GM23338 (cell line): ENCODE measurements around the gene ZCCHC14. TPM values are rescaled to one million over a fixed set of nuclear protein-coding genes. Genes with fewer than 3 reads are reported as not detected.

Experiments used
- ATAC-seq: fragments of 200-7000 bp; cut with Tn5 transposase; 3 replicates; pipeline ENCODE4 v1.9.1; 2020
- DNase-seq: peaks from one replicate; pipeline ENCODE4 v3.0.0-alpha.2; 2015; ENCODE audit warnings: low spot score
- H2AFZ ChIP-seq: fragments of 200-600 bp; sonication (generic); 2 replicates; pipeline ENCODE4 v1.8.0; 2016; ENCODE audit warnings: antibody characterized with exemption, mild to moderate bottlenecking, moderate library complexity
- H3F3A ChIP-seq: fragments of 200-600 bp; sonication (generic); replicated peaks from 2 replicates; pipeline ENCODE4 v1.8.0; 2017; ENCODE audit warnings: antibody characterized with exemption, mixed run types, low read depth
- H3K27ac ChIP-seq: fragments of 200-600 bp; sonication (generic); 2 replicates; pipeline ENCODE4 v1.6.1; 2016; ENCODE audit warnings: low read depth
- H3K27me3 ChIP-seq: fragments of 200-600 bp; sonication (generic); 2 replicates; pipeline ENCODE4 v1.8.0; 2016; ENCODE audit warnings: mild to moderate bottlenecking, mixed run types, moderate library complexity; ENCODE audit not compliant: insufficient read depth
- H3K36me3 ChIP-seq: fragments of 200-600 bp; sonication (generic); 2 replicates; pipeline ENCODE4 v1.8.0; 2016; ENCODE audit warnings: mild to moderate bottlenecking; ENCODE audit not compliant: insufficient read depth
- H3K4me1 ChIP-seq: fragments of 200-600 bp; sonication (generic); 2 replicates; pipeline ENCODE4 v1.8.0; 2016; ENCODE audit warnings: mild to moderate bottlenecking, moderate library complexity; ENCODE audit not compliant: insufficient read depth
- H3K4me2 ChIP-seq: fragments of 200-600 bp; sonication (generic); 2 replicates; pipeline ENCODE4 v1.7.1; 2017; ENCODE audit warnings: mixed run types
- H3K4me3 ChIP-seq: fragments of 200-600 bp; sonication (generic); 2 replicates; pipeline ENCODE4 v1.6.1; 2016; ENCODE audit warnings: mixed run types
- H3K79me2 ChIP-seq: fragments of 200-600 bp; sonication (generic); replicated peaks from 2 replicates; pipeline ENCODE4 v1.8.0; 2017; ENCODE audit warnings: mild to moderate bottlenecking; ENCODE audit not compliant: insufficient read depth
- H3K9me2 ChIP-seq: fragments of 200-600 bp; sonication (generic); 2 replicates; pipeline ENCODE4 v1.8.0; 2017; ENCODE audit not compliant: insufficient read depth
- H4K20me1 ChIP-seq: fragments of 200-600 bp; sonication (generic); replicated peaks from 2 replicates; pipeline ENCODE4 v1.8.0; 2017; ENCODE audit warnings: mild to moderate bottlenecking; ENCODE audit not compliant: insufficient read depth
- H3K27ac Mint-ChIP-seq: 2 replicates; pipeline ENCODE4 v1.8.0; 2020; ENCODE audit warnings: inconsistent platforms, mild to moderate bottlenecking, moderate library complexity, mixed read lengths
- H3K27me3 Mint-ChIP-seq: 3 replicates; pipeline ENCODE4 v1.8.0; 2022; ENCODE audit warnings: low read depth, mild to moderate bottlenecking, moderate library complexity, mixed read lengths, inconsistent platforms; ENCODE audit not compliant: insufficient read depth, poor library complexity
- H3K36me3 Mint-ChIP-seq: 3 replicates; pipeline ENCODE4 v1.8.0; 2021; ENCODE audit warnings: low read depth, mild to moderate bottlenecking, inconsistent platforms, moderate library complexity, mixed read lengths
- H3K4me1 Mint-ChIP-seq: 3 replicates; pipeline ENCODE4 v1.8.0; 2020; ENCODE audit warnings: mild to moderate bottlenecking, inconsistent platforms, mixed read lengths
- H3K4me3 Mint-ChIP-seq: 3 replicates; pipeline ENCODE4 v1.8.0; 2021; ENCODE audit warnings: moderate library complexity, mild to moderate bottlenecking, inconsistent platforms, mixed read lengths
- H3K9me3 Mint-ChIP-seq: 3 replicates; pipeline ENCODE4 v1.8.0; 2020; ENCODE audit warnings: moderate library complexity, mild to moderate bottlenecking, inconsistent platforms, mixed read lengths
- CREB1 ChIP-seq: fragments of 250-450 bp; sonication (Bioruptor Pico); IDR thresholded peaks from 2 replicates; pipeline ENCODE4 v1.5.0; 2020; ENCODE audit warnings: low read depth, mild to moderate bottlenecking, moderate library complexity
- CTCF ChIP-seq, 2 experiments: fragments of 200-600 bp in 1 of 2; sonication (generic) in 1 of 2; conservative IDR thresholded peaks; 2 replicates each; pipeline versions ENCODE4 v1.5.1 to v1.6.1; 2016 to 2017; ENCODE audit warnings: antibody characterized with exemption in 2 of 2, low read depth in 2 of 2, mild to moderate bottlenecking in 2 of 2, moderate library complexity in 1 of 2
- ETS1 ChIP-seq: IDR thresholded peaks from 2 replicates; pipeline ENCODE4 v1.6.1; 2016; ENCODE audit warnings: antibody characterized with exemption
- EZH2 ChIP-seq: fragments of 200-600 bp; sonication (generic); IDR thresholded peaks from one replicate; pipeline ENCODE4 v1.8.0; 2017; ENCODE audit warnings: antibody characterized with exemption, mild to moderate bottlenecking, low read depth; ENCODE audit not compliant: unreplicated experiment
- EZH2phosphoT487 ChIP-seq: fragments of 200-600 bp; sonication (generic); IDR thresholded peaks from one replicate; pipeline ENCODE4 v1.8.1; 2018; ENCODE audit warnings: antibody characterized with exemption; ENCODE audit not compliant: unreplicated experiment
- JUNB ChIP-seq: IDR thresholded peaks from one replicate; pipeline ENCODE4 v1.6.1; 2016; ENCODE audit warnings: antibody characterized with exemption; ENCODE audit not compliant: unreplicated experiment
- NANOG ChIP-seq: IDR thresholded peaks from 2 replicates; pipeline ENCODE4 v1.6.1; 2016; ENCODE audit warnings: antibody characterized with exemption, borderline replicate concordance
- POLR2AphosphoS5 ChIP-seq: IDR thresholded peaks from 2 replicates; pipeline ENCODE4 v1.6.1; 2016; ENCODE audit warnings: antibody characterized with exemption, low read depth
- REST ChIP-seq: IDR thresholded peaks from one replicate; pipeline ENCODE4 v1.6.1; 2018; ENCODE audit warnings: antibody characterized with exemption; ENCODE audit not compliant: unreplicated experiment
- STAT1 ChIP-seq: IDR thresholded peaks from one replicate; pipeline ENCODE4 v1.6.1; 2016; ENCODE audit warnings: antibody characterized with exemption; ENCODE audit not compliant: unreplicated experiment
- ZNF114 ChIP-seq: fragments of 250-450 bp; sonication (Bioruptor Pico); IDR thresholded peaks from 2 replicates; pipeline ENCODE4 v1.5.0; 2020; ENCODE audit warnings: mild to moderate bottlenecking, moderate library complexity
- ZNF331 ChIP-seq: fragments of 250-450 bp; sonication (Bioruptor Pico); IDR thresholded peaks from 2 replicates; pipeline ENCODE4 v1.5.0; 2020; ENCODE audit warnings: low read depth, mild to moderate bottlenecking, moderate library complexity
- ZNF462 ChIP-seq: fragments of 250-450 bp; sonication (Bioruptor Pico); IDR thresholded peaks from 2 replicates; pipeline ENCODE4 v1.5.0; 2020; ENCODE audit warnings: mild to moderate bottlenecking, moderate library complexity
- polyA plus RNA-seq: library from polyadenylated mRNA; unstranded; fragments of >200 nt; fragmentation: Nextera tagmentation; extraction: Ambion mirVana; gene quantifications from 2 replicates; pipeline ENCODE4 v1.2.1, GENCODE V29; 2016
- total RNA-seq: library from RNA; depleted of rRNA; stranded (reverse); fragments of >200 nt; shearing (Covaris generic); gene quantifications from 2 replicates; pipeline ENCODE4 v1.2.3, GENCODE V29; 2014

The ZCCHC14 gene
- total and polyA plus RNA-seq, 2 experiments from 2014 or later, result 6.8 to 22.4 TPM

GRCh38 chr16:87486282-87486681 lies 6.5 kb downstream of the ZCCHC14 start:
- peaks cover 51% of the 10 kb centered on the region for H3K4me1 Mint-ChIP-seq
- DNase-seq, result no peak
- H3K9me3 Mint-ChIP-seq, result no peaks in the 10 kb centered on the region; the same call in 2 of the 3 replicates
- Histone ChIP-seq H3K4me3 (no peak overlapping the region), H3K4me2 (no peak overlapping the region), H3K79me2 (peaks cover 90% of the 10 kb centered on the region), H4K20me1 (peaks cover 66% of the 10 kb centered on the region), H3K9me2 (no peaks in the 10 kb centered on the region), H3K27me3 (peaks cover 10% of the 10 kb centered on the region), H3K27ac (no peak overlapping the region), H3K36me3 (no peaks in the 10 kb centered on the region), H2AFZ (no peak overlapping the region), H3K4me1 (peaks cover 21% of the 10 kb centered on the region), H3F3A (no peaks in the 10 kb centered on the region)
- no peak for ATAC-seq
- H3K27ac Mint-ChIP-seq, result no peak overlapping the region
- peaks cover 6% of the 10 kb centered on the region for H3K27me3 Mint-ChIP-seq
- H3K4me3 Mint-ChIP-seq, result no peak overlapping the region
- TF ChIP-seq CTCF (conservative IDR thresholded peaks at IDR 0.05; ENCODE audit: low read depth in 2 of 2) (no peak), ZNF114 (CRISPR knock-in tag) (no peak), EZH2 (no peak), REST (no peak), ZNF331 (CRISPR knock-in tag) (no peak), STAT1 (no peak), ZNF462 (CRISPR knock-in tag) (no peak), EZH2phosphoT487 (no peak), JUNB (no peak), ETS1 (no peak), NANOG (no peak), POLR2AphosphoS5 (no peak), CREB1 (CRISPR knock-in tag) (no peak)
- H3K36me3 Mint-ChIP-seq, result peaks cover 2% of the 10 kb centered on the region; the same call in 1 of the 3 replicates
